Hepatocyte (in vitro differentiated cells): ENCODE results near the gene C1R.

Experiments used
- EZH2 ChIP-seq: fragments of 200-600 bp; sonication (generic); IDR thresholded peaks from 2 replicates; pipeline ENCODE4 v1.6.1; 2016; ENCODE audit warnings: antibody characterized with exemption, mild to moderate bottlenecking, borderline replicate concordance
- TF ChIP-seq, protein P1 (sequence below): fragments of 200-600 bp; sonication (generic); IDR thresholded peaks from 2 replicates; pipeline ENCODE4 v1.5.1; 2016; ENCODE audit warnings: antibody characterized with exemption, mild to moderate bottlenecking; ENCODE audit not compliant: poor library complexity

- TF ChIP-seq, protein P1, sequence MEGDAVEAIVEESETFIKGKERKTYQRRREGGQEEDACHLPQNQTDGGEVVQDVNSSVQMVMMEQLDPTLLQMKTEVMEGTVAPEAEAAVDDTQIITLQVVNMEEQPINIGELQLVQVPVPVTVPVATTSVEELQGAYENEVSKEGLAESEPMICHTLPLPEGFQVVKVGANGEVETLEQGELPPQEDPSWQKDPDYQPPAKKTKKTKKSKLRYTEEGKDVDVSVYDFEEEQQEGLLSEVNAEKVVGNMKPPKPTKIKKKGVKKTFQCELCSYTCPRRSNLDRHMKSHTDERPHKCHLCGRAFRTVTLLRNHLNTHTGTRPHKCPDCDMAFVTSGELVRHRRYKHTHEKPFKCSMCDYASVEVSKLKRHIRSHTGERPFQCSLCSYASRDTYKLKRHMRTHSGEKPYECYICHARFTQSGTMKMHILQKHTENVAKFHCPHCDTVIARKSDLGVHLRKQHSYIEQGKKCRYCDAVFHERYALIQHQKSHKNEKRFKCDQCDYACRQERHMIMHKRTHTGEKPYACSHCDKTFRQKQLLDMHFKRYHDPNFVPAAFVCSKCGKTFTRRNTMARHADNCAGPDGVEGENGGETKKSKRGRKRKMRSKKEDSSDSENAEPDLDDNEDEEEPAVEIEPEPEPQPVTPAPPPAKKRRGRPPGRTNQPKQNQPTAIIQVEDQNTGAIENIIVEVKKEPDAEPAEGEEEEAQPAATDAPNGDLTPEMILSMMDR, result no peak
- no peak for TF ChIP-seq EZH2
Observed at GRCh38 chr12:7090222-7090998, 1.8 kb downstream of the C1R start.
